Breast epithelium (tissue), 4 donors: ENCODE measurements around the gene CHCHD4. TPM values are rescaled to one million over a fixed set of nuclear protein-coding genes. Genes with fewer than 3 reads are reported as not detected.

ENCODE experiments used
- DNase-seq, 2 donors: peaks; one replicate each; pipeline ENCODE4 v3.0.0-alpha.2; 2019; ENCODE audit warnings: low spot score in 2 of 2
- H3K27ac ChIP-seq, 2 donors: fragments of 200-600 bp; sonication (generic) in 1 of 2; one replicate each; pipeline ENCODE4 v1.5.1; 2016 to 2019; ENCODE audit warnings: mild to moderate bottlenecking in 1 of 2
- H3K27me3 ChIP-seq, 2 donors: fragments of 200-600 bp; sonication (generic) in 1 of 2; one replicate each; pipeline versions ENCODE4 v1.5.1 to v1.6.0; 2017 to 2019; ENCODE audit warnings: control low read depth in 1 of 2, mild to moderate bottlenecking in 1 of 2
- H3K36me3 ChIP-seq: fragments of 200-600 bp; one replicate; pipeline ENCODE4 v1.5.1; 2019
- H3K4me1 ChIP-seq, 2 donors: fragments of 200-600 bp; sonication (generic); one replicate each; pipeline ENCODE4 v1.5.1; 2016 to 2019; ENCODE audit warnings: control low read depth in 1 of 2
- H3K4me3 ChIP-seq, 3 donors: fragments of 200-600 bp; sonication (generic); 1 replicate in 2 of 3; 2 replicates in 1 of 3; pipeline ENCODE4 v1.5.1; 2016 to 2019; ENCODE audit warnings: mild to moderate bottlenecking in 3 of 3, moderate library complexity in 2 of 3
- H3K9me3 ChIP-seq, 2 donors: fragments of 200-600 bp; sonication (generic) in 1 of 2; one replicate each; pipeline ENCODE4 v1.5.1; 2016 to 2019; ENCODE audit warnings: control low read depth in 1 of 2
- POLR2A ChIP-seq: fragments of 450-650 bp; IDR thresholded peaks from one replicate; pipeline ENCODE4 v1.6.1; 2016; ENCODE audit warnings: antibody characterized with exemption, mild to moderate bottlenecking, moderate library complexity
- POLR2AphosphoS5 ChIP-seq, 3 donors: sonication (generic); formaldehyde crosslinking; IDR thresholded peaks; one replicate each; pipeline ENCODE4 v1.6.1; 2017; ENCODE audit warnings: antibody characterized with exemption in 3 of 3
- intact Hi-C: fragments of 100-400 bp; cut with DNase I; formaldehyde crosslinking; loops from one replicate; pipeline ENCODE4 v1.15.1; 2023; ENCODE audit warnings: low total_unique reads
- total RNA-seq, 3 donors: library from RNA; depleted of rRNA; stranded (reverse); fragments of >200 nt; gene quantifications; one replicate each; pipeline ENCODE4 v1.1.0, GENCODE V29; 2016
- TF ChIP-seq, protein P1 (sequence below), 3 donors: fragments of 450-650 bp; IDR thresholded peaks; one replicate each; pipeline ENCODE4 v1.5.1; 2016 to 2017; ENCODE audit warnings: antibody characterized with exemption in 3 of 3, mild to moderate bottlenecking in 3 of 3, moderate library complexity in 3 of 3

CHCHD4 gene
- total RNA-seq, 3 donors from 2014 or later = 15.1 to 19.9 (median 17.9) TPM

DNA sequence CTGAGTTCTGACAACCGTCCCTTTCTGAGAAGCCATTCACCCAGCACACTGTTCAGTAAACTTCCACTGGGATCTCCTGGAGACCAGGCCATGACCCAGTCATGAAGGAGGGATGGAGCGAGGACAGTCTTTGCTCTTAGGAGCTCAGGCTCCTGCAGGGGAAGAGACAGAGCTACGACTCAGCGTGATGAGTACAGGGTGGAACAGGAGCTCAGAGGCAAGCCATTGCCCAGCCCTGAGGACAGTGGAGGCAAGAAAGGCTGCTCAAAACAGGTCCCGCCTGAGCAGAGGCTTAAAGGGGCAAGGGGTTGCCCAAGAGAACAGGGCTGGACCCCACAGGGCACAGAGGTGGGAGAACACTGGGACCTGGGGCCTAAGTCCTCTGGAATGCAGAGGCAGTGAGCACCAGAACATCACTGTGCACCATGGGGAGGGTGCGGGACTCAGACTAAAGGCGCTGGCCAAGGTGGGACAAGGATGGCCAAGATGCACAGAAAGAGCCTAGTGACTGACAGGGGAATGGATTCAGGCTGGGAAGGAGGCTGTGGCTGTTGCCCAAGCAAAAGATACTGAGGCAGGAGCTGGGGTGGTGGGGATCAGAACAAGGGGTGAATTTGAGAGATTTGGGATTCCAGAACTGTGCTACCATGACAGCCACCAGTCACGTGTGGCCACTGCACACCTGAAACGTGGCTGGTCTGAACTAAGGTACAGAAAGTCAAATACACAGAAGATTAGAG, 26.0 kb upstream of the CHCHD4 start:
- Histone ChIP-seq H3K4me3 (no peak overlapping the region), H3K9me3 (no peaks in the 10 kb centered on the region), H3K27ac (no peak overlapping the region), H3K4me1 (peaks cover under 1 to 2% of the 10 kb centered on the region in 2 donors), H3K27me3 (no peaks in the 10 kb centered on the region), H3K36me3 (no peaks in the 10 kb centered on the region)
- TF ChIP-seq POLR2AphosphoS5 (IDR thresholded peaks at IDR 0.05) (no peak), POLR2A (no peak)
- TF ChIP-seq, protein P1, sequence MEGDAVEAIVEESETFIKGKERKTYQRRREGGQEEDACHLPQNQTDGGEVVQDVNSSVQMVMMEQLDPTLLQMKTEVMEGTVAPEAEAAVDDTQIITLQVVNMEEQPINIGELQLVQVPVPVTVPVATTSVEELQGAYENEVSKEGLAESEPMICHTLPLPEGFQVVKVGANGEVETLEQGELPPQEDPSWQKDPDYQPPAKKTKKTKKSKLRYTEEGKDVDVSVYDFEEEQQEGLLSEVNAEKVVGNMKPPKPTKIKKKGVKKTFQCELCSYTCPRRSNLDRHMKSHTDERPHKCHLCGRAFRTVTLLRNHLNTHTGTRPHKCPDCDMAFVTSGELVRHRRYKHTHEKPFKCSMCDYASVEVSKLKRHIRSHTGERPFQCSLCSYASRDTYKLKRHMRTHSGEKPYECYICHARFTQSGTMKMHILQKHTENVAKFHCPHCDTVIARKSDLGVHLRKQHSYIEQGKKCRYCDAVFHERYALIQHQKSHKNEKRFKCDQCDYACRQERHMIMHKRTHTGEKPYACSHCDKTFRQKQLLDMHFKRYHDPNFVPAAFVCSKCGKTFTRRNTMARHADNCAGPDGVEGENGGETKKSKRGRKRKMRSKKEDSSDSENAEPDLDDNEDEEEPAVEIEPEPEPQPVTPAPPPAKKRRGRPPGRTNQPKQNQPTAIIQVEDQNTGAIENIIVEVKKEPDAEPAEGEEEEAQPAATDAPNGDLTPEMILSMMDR (IDR thresholded peaks at IDR 0.05) = no peak
- no peak for DNase-seq
- intact Hi-C loops = no loop called here

DNA sequence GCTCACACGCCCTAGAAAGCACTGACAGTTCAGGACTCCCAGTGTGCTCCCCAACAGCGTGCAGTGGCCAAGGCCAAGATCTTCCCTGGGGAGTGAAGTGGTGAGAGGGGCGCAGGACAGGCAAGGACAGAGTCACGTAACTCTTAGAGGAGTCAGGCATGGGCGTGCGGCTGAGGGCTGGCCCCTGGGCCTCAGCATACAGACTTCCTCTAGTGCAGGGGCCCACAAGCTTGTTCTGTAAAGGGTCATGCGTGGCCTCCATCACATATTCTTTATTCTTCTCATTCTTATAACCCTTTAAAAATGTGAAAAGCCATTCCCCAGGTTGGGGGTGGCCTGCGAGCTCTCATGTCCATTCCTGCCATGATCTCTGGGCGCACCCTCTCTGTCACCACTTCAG, 25.4 kb upstream of the CHCHD4 start:
- Histone ChIP-seq H3K4me1 (peaks cover 6 to 8% of the 10 kb centered on the region in 2 donors), H3K27me3 (no peaks in the 10 kb centered on the region), H3K4me3 (no peak overlapping the region), H3K27ac (peak overlapping the region in 1 of 2 donors; percentile 11), H3K9me3 (no peaks in the 10 kb centered on the region), H3K36me3 (no peaks in the 10 kb centered on the region)
- intact Hi-C loops = no loop called here
- DNase-seq = no peak
- TF ChIP-seq POLR2AphosphoS5 (IDR thresholded peaks at IDR 0.05) = no peak
- TF ChIP-seq POLR2A = no peak
- TF ChIP-seq, protein P1 (IDR thresholded peaks at IDR 0.05) = no peak

DNA sequence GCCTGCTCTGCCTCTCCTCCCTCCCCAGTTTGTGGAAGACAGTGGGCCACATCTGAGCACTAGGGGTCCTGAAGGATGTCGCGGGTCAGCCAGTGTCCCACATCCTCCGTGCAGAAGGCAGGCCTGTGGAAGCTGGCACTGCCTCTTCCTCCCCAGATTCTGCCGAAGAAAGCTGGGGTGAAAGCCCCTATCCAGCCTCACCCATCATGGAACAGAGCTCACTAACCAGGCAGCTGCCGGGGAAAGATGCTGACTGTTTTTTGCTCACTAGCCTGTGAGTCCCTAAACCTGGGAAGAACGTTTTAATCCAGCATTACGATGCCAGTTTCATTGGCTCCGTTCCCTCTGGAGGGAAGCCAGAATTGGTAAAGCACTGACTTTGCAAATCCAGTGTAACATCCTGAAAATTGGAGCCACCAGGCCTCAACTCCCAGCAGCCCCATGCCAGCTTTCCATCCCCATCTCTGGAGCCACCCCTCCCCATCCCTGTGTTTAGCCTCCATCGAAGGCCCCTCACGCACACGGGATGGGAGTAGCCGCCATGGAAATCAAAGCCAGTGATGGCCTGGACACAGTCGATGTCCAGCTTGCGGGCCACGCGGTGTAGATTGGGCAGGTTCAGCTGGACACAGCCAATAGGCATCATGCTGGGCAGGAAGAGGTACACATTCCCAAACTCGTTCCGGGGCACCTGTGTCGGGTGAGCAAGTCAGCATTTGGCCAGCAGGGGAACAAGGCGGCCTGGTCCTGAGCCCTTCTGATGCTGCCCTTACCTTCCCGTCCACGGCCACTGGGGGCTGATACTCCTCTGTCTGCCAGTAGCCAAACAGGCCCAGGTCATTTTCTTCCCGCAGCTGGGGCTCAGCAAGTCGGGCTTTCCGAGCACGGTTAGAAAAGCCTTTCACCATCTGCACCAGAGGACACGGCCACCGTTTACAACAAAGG, 23.6 kb upstream of the CHCHD4 start:
- Histone ChIP-seq H3K9me3 (no peaks in the 10 kb centered on the region), H3K27me3 (no peaks in the 10 kb centered on the region), H3K27ac (peak overlapping the region; percentile 36 to 42), H3K4me3 (no peak overlapping the region), H3K36me3 (no peaks in the 10 kb centered on the region), H3K4me1 (peaks cover 15 to 16% of the 10 kb centered on the region in 2 donors)
- DNase-seq = no peak
- intact Hi-C loops = no loop called here
- TF ChIP-seq POLR2A = no peak
- TF ChIP-seq, protein P1 (IDR thresholded peaks at IDR 0.05) = no peak
- no peak for TF ChIP-seq POLR2AphosphoS5 (IDR thresholded peaks at IDR 0.05)

DNA sequence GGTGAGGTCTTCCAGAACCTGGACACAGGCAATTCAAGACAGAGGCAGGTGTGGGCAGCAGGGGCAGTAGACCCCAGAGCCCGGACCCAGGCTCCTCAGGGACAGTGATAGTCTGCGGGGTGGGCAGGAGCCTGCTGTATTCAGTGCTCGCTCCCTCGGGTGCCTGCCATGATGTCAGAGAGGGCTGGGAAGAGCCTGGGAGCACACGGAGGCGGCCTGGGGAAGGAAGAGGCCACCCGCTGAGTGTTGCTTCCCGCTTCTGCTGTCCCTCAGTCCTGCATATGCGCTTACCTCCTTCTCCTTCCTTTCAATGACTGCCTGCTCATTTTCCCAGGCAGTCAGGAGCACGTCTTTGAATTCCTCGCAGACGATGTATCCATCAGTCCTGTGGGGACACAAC, 22.9 kb upstream of the CHCHD4 start:
- no peak for DNase-seq
- intact Hi-C loops = no loop called here
- Histone ChIP-seq H3K27me3 (no peaks in the 10 kb centered on the region), H3K27ac (peak overlapping the region; percentile 36 to 42), H3K4me1 (peaks cover 19 to 21% of the 10 kb centered on the region in 2 donors), H3K4me3 (no peak overlapping the region), H3K36me3 (no peaks in the 10 kb centered on the region), H3K9me3 (no peaks in the 10 kb centered on the region)
- TF ChIP-seq, protein P1 (IDR thresholded peaks at IDR 0.05) = no peak
- no peak for TF ChIP-seq POLR2A

DNA sequence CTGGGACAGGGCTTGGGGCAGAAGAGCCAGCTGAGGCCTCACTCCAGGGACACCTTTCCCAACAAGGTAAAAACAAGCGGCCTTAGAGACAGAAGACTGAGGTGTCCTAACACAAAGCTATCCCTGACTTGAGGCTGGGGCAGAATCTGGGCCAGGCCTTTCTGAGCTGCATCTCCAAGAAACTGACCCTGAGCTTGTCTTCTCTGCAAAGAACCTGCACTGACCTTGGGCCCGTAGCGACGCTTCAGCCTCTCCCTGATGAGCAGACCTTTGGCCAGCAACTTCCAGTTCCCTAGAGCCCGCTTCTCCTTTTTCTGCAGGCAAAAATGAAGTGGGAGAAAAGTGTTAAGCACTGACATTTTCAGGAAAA, 22.4 kb upstream of the CHCHD4 start:
- Histone ChIP-seq H3K27ac (peak overlapping the region; percentile 91 to 97), H3K27me3 (no peaks in the 10 kb centered on the region), H3K4me3 (no peak overlapping the region), H3K9me3 (no peaks in the 10 kb centered on the region), H3K36me3 (no peaks in the 10 kb centered on the region), H3K4me1 (peaks cover 19 to 21% of the 10 kb centered on the region in 2 donors)
- DNase-seq = no peak
- intact Hi-C loops = no loop called here
- TF ChIP-seq, protein P1 (IDR thresholded peaks at IDR 0.05) = no peak
- TF ChIP-seq POLR2AphosphoS5 (IDR thresholded peaks at IDR 0.05) (no peak), POLR2A (no peak)
